Caki2 (cell line): Measurements from ENCODE around the gene VSX1. TPM values are rescaled to one million over a fixed set of nuclear protein-coding genes. Genes with fewer than 3 reads are reported as not detected.

Experiments
- DNase-seq: peaks from one replicate; pipeline ENCODE4 v3.0.0-alpha.2; 2015; ENCODE audit warnings: low read depth
- in situ Hi-C: cut with HindIII; loops from 2 replicates; pipeline ENCODE4 v1.10.0; 2016; ENCODE audit warnings: low sequenced_read_pairs, low pct_unique_long_range_greater_than_20kb, mixed read lengths
- total RNA-seq: library from RNA; depleted of rRNA; stranded (reverse); fragments of >200 nt; shearing (Covaris generic); gene quantifications from 2 replicates; pipeline ENCODE4 v1.2.3, GENCODE V29; 2014; ENCODE audit warnings: low replicate concordance

VSX1 gene
- total RNA-seq, 1 experiment from 2014 or later: not detected

- in situ Hi-C loops: no loop called here
- no peak for DNase-seq
These were observed 9.6 kb downstream of the VSX1 start for GRCh38 chr20:25072226-25072811.

GRCh38 chr20:25071734-25072133 lies 10.2 kb downstream of the VSX1 start:
- in situ Hi-C loops: no loop called here

GRCh38 chr20:25070821-25071473 lies 11.0 kb downstream of the VSX1 start:
- no peak for DNase-seq
- in situ Hi-C loops: no loop called here

More at GRCh38 chr20:25071734-25072133, 10.2 kb downstream of the VSX1 start:
- DNase-seq: no peak

GRCh38 chr20:25067102-25067987 lies 14.6 kb downstream of the VSX1 start:
- no peak for DNase-seq
- in situ Hi-C loops: no loop called here

DNA sequence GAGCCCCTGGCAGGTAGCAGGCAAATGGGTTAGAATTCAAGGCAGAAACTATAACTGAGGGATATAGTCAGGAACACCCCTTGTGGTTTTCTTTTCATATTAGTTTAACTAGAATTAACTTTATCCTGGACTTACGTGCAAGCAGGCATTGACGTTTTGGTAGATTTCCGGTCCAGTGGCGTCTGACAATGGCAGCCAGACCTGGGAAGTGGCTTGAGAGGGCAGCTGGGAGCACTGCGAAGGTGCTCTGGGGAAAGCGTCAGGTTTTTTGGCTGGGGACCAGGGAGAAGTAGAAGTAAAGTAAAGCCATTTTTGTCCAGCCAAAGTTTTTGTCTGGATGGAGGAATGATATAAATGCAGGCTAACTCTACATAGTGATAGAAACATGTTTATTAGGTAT lies 15.6 kb downstream of the VSX1 start:
- in situ Hi-C loops: no loop called here
- DNase-seq: no peak

DNA sequence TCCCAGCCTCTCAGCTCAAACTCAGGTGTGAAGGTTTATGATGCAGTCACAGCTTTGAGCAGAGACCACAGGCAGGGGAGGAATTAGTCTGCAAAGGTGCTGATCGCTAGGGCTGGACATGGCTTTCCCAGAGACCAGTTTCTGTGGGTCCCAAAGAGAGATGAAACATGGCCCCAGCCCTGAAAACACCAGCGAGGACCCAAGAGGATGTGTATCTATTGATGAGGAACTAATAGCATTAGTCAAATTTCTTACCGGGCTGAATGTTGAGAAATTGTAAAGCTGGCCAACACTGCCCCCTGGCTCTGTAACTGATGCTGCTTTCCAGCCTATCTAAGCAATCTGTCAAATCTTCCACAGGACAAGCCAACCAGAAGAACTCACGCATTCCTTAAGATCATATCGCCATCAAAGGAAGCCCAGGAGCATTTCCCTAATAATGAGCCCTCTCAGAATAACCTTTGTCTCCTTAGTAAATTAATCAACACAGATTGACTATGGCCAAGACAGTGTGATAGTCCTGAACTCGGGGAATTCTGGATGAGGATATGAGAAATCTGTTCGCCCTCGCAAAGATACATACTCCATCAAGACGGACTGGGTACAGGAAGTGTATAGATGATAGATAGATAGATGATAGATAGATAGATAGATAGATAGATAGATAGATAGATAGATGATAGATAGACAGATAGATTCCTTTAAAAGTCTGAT lies 16.2 kb downstream of the VSX1 start:
- DNase-seq: peak; percentile 44
- in situ Hi-C loops: no loop called here

DNA sequence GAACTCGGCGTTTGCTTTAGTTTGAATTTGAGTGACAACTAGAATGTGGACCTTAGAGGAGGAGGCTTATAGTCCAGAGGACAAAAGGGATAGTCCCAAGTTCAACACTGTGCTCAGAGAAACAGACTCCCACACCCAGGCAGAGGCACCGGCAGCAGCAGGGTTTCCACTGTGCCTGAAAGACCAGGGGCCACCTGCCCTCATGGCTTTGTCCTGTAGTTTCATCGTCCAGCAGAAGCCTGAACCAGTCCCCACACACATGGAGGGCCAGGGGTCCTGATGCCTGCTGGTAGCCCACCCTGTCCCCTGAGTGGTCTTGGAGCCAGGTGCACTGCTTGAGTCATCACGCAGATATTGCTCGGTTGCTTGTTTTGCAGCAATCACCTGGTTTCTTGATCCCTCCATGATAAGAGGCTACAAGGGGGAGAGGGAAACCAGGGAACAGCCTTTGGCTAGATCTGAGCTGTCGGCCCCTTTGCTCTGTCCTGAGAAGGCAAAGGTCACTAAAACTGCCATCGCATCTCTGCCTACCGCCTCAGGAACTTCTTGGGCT lies 16.8 kb downstream of the VSX1 start:
- no peak for DNase-seq
- in situ Hi-C loops: no loop called here

GRCh38 chr20:25064561-25065071 lies 17.3 kb downstream of the VSX1 start:
- in situ Hi-C loops: no loop called here
- no peak for DNase-seq

GRCh38 chr20:25063981-25064380 lies 18.0 kb downstream of the VSX1 start:
- DNase-seq: no peak
- in situ Hi-C loops: no loop called here

DNA sequence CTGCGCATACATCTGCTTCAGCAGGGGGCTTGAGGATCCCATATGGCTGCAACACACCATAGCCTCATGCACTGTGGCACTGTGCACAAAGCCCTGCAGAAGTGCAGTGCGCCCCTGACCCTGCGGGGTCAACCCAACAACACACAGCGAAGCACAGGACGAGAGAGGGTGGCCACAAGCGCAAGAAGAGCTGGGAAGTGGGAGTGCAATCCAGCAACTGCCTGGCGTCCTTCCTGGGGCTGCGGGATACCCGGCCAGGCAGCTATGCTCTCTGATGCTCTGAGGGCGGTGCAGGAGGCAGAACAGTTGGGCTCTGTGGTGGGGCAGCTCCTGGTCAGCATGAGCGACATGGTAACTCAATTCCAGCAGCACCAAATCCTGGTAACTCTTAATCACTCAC lies 18.4 kb downstream of the VSX1 start:
- in situ Hi-C loops: no loop called here
- DNase-seq: no peak

- DNase-seq: no peak
- in situ Hi-C loops: no loop called here
These were observed 19.1 kb downstream of the VSX1 start for GRCh38 chr20:25062841-25063240.

GRCh38 chr20:25061821-25062530 lies 20.0 kb downstream of the VSX1 start:
- in situ Hi-C loops: no loop called here
- no peak for DNase-seq

DNA sequence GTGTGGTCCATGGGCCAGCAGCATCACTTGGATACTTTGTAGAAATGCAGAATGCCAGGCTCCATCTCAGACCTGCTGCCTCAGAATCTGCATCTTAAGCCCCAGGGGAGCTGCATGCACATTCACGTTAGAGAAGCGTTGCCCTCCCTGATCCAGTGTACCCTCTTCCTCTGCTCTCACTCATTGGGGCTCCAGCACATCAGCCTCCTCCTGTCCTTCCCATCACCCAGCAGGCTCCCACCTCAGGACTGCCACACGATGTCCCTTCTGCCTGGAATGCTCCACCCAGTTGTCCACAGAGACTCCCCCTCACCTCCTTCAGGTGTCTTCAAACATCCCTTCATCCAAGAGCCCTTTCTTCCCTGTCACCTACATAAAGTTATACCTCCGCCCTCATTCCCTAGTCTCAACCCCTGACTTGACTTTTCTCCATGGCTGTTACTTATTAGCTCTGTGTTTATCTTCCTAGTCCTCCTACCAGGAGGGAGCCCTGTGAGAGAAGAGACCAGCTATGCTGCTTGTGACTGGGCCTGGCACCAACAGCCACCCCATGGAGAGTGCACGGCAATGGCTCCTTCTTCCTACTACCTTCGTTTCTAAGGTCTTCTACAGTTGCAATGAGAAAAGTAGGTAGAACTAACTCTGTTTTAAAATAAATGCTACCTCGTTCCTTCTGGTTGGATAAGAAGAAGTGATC lies 20.7 kb downstream of the VSX1 start:
- peak; percentile 49 for DNase-seq
- in situ Hi-C loops: no loop called here

- in situ Hi-C loops: no loop called here
- no peak for DNase-seq
These were observed 22.0 kb downstream of the VSX1 start for GRCh38 chr20:25059866-25060465.

- no peak for DNase-seq
- in situ Hi-C loops: no loop called here
These were observed 22.8 kb downstream of the VSX1 start for GRCh38 chr20:25058847-25059810.
